HG03469 (cell line): ENCODE results near the gene FGR.
"Not testable (repeated sequence)": the region's sequence is repeated elsewhere in the genome, so short reads cannot be mapped to it uniquely, and the experiment has no call there.

Experiments
- ATAC-seq: cut with Tn5 transposase; IDR thresholded peaks from one replicate; pipeline ENCODE4 v1.9.1; 2021; ENCODE audit warnings: mild to moderate bottlenecking, moderate library complexity, moderate number of reproducible peaks; ENCODE audit not compliant: unreplicated experiment

Gene FGR

DNA sequence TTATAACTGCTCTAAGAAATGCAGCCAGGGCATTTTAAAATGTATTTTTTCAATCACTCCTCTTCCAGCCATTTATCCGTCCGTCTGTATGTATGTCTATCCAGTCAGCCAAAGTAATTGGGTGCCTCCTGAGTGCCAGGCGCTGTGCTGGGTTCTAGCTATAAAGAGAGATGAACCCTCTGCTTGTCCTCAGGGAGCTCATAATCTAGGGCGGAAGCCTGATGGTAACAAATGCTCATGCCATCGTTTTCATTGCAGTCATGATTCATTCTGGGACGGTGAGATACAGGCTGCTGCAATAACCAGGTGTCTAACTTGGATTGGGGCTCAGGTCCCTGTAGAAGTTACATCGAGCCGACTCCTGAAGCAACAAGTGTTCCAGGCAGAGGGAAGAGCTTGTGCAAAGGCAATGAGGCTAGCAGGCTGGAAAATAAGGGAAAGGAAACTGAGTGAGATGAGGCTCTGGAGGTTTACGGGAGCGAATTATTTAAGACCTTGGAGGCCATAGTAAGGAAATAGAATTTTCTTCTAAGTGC lies 25.4 kb upstream of the FGR start:
- ATAC-seq = no peak

- ATAC-seq = peak; percentile 49
These were observed 24.7 kb upstream of the FGR start for GRCh38 chr1:27659497-27660299.

DNA sequence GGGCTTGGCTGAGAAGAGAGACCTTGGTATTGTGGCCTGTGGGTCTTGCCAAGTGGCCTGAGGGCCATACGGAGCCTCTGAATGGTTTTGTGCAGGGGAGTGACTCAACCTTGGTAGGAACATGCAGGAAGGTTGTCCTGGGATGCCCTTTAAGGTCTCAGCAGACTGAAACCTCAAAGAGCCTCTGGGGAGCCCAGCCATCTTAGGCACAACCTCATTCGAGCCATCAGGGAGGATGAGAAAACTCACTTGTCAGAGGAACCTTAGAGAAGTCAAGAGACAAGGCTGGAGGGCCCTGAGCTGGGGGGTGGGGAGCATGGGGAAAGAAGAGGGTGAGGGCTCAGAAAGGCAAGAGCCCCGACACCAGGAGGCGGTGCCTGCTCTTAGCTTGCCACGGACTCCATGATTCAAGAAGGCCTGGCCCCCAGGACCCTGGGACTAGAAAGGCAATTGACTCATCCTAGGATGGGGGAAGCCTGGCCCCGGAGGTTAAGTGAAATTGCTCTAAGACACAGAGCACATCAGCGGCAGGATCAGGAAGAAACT lies 24.0 kb upstream of the FGR start:
- no peak for ATAC-seq

DNA sequence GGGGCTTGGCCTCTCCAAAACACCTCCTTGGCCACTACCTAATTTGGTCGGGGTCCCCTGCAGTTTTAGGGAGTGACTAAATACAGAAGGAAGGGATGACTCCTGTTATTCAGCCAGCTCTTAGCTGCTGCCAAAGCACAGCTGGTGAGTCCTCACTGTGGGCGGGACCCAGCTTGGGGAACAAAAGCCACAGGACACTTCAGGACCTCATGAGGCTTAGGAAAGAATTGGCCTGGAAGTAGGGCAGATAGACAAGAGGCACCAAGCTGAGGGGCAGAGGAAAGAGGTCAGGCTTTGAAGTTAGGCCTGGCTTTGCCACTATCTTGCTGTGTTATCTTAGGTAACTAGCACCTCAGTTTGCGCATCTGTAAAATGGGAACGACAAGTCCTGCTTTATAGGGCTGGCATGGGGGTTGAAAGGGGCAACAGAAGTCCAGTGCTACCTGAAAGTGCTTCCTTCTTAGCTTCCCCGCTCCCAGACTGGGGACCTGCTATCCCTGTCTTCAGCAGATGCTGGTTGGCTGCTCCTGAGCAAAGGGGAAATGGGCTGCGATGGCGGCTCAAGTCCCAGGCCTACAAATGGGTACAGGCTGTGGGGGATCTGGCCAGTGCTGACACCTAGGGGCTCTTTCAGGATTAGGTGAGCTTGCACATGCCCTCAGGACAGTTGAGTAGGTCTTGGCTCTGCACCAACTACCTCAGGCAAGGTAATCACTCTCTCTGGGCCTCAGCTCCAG lies 21.3 kb upstream of the FGR start:
- ATAC-seq = no peak

DNA sequence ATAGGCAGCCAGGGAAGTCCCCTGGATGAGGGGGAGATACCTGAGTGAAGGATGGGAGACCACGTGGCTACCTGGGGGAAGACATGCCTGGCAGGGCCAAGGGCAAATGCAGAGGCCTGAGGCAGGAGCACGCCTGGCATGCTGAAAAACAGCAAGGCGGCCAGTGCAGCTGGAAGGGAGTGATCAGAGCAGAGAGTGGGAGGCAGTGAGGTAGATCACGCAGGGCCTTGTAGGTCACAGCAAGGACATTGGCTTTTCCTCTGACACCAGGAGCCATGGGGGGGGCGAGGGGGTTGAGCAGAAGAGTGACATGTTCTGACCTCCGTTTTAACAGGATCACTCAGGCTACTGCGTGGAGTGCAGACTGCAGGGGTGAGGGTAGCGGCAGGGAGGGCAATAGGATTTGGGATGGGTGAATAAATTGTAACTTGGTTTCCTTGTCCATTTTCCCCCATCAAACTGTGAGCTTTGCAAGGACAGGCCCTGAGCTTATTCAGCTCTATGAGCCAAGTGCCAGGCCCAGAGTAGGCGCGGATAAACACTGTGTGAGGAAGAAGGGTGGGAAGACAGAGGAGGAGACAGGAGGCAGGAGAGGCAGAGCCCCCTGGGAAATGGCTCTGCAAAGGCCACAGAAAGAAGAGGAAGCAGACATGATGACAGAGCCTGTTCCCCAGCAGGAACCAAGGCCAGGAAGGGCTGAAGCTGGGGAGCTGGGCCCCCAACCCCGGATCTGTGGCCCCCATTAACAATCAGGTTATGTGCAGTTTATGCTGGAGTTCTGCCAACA lies 20.4 kb upstream of the FGR start:
- no peak for ATAC-seq

- no peak for ATAC-seq
These were observed 17.3 kb upstream of the FGR start for GRCh38 chr1:27652111-27652864.

GRCh38 chr1:27650539-27651175 lies 15.7 kb upstream of the FGR start:
- no peak for ATAC-seq

- ATAC-seq = no peak
These were observed 15.2 kb upstream of the FGR start for GRCh38 chr1:27650171-27650538.

DNA sequence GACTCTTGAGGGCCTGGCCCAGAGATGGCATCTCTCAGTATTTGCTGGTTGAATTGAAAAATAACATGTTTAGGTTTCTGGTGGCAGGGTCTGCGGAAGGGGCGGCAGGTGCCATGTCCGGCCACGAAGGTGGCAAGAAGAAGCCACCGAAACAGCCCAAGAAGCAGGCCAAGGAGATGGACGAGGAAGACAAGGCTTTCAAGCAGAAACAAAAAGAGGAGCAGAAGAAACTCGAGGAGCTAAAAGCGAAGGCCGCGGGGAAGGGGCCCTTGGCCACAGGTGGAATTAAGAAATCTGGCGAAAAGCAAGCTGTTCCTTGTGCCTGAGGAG lies 14.3 kb upstream of the FGR start:
- no peak for ATAC-seq

DNA sequence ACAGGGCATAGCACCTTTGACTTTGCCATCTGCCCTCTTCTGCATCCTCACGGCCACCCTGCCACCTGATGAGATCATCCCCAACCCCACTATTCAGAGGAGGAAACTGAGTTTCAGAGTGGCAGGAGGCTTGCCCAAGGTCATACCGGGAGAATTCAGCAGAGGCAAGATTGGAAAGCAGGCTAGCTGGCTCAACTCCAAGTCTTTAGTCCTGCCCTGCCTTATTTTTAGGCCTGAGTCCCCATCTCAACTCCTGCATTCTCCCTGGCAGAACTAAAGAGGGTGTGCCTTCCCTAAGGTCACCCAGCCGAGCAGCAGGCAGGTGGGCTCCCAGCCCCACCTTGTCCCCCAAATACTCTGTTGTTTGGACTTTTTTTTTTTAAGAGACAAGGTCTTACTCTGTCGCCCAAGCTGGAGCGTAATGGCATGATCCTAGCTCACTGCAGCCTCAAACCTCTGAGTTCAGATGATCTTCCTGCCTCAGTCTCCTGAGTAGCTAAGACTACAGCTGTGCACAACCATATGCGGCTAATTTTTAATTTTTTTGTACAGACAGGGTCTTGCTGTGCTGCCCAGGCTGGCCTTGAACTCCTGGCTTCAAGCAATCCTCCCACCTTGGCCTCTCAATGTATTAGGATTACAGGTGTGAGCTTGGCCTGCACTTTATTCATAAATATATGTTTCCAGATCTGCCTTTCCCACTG lies 13.8 kb upstream of the FGR start:
- no peak for ATAC-seq

DNA sequence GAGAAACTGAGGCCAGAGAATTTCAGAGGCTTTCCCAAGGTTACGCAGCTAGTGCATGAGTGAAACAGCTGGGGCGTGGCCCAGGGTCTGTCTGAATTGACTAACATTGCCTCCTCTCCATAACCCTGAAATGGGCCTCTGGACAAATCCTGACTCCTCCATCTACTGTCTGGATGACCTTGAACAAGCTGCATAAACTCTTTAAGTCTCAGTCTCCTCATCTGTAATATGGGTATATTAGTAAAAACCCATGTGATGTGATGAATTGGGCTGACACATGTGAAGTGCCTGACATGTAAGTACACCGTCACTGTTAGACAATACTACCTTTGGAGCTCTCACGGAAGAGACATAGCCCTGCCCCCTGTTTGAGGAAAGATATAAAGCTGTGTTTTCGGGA lies 12.3 kb upstream of the FGR start:
- ATAC-seq = no peak

DNA sequence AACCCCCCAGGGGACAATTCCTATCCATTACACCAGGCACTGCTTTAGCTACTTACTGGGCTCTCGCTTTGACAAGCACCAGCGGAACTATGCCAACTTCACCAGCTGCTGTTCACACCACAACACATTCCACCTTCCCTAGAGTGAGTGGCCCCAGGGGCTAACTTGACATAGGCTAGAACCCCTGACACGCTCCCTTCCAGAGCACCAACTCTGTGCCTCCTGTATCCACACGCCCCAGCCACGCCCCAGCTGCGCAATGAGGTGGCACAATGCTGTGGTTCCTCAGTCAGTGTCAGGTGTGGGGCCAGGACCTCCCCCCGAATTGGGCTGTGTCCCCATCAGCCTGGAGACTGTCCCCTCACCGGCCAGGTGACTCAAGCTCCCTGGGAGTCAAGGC lies 11.7 kb upstream of the FGR start:
- ATAC-seq = no peak

DNA sequence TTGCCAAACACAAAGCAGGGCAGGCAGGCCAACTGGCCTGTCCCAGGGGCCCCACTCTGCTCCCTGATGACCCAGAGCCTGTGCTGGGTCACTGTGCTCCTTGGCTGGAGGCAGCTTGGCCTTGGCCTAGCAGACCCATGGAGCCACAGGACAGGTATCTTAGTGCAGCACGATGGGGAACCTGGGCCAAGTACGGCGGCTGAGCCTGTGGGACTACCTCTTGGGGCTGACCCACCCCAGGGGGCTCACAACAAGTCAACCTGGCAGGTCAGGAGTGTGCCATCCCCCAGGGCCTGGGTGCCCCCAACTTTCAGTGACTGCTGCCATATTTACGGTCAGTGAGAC lies 10.1 kb upstream of the FGR start:
- no peak for ATAC-seq

- ATAC-seq = no peak
These were observed 9.5 kb upstream of the FGR start for GRCh38 chr1:27644369-27645070.

GRCh38 chr1:27643600-27644368 lies 8.8 kb upstream of the FGR start:
- ATAC-seq = no peak

DNA sequence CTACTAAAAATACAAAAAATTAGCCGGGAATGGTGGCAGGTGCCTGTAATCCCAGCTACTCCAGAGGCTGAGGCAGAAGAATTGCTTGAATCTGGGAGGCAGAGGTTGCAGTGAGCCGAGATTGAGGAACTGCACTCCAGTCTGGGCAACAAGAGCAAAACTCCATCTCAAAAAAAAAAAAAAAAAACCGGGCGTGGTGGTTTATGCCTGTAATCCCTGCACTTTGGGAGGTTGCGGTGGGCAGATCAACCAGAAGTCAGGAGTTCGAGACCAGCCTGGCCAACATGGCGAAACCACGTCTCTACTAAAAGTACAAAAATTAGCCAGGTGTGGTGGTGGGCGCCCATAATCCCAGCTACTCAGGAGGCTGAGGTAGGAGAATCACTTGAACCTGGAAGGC lies 5.5 kb upstream of the FGR start:
- ATAC-seq = not testable (repeated sequence)

GRCh38 chr1:27638805-27639204 lies 3.8 kb upstream of the FGR start:
- ATAC-seq = no peak

GRCh38 chr1:27638047-27638734 lies 3.2 kb upstream of the FGR start:
- no peak for ATAC-seq
